Measurements from ENCODE around the gene ZNF408.
A peak's percentile ranks its signal among the peaks of the same experiment; 100 is the strongest.
"Not testable (repeated sequence)": the region's sequence is repeated elsewhere in the genome, so short reads cannot be mapped to it uniquely, and the experiment has no call there.

The ZNF408 gene

GRCh38 chr11:46697723-46698122, 3.1 kb upstream of the ZNF408 start:
- no peak for DNase-seq (ENCODE audit: low read depth)

GRCh38 chr11:46698597-46698996, 2.2 kb upstream of the ZNF408 start:
- peak; percentile 66 for DNase-seq (ENCODE audit: low read depth)

GRCh38 chr11:46701078-46701654, 335 bp downstream of the ZNF408 start:
- DNase-seq (ENCODE audit: low read depth), result no peak

- DNase-seq (ENCODE audit: low read depth), result no peak
Observed at GRCh38 chr11:46705070-46705688, 4.3 kb downstream of the ZNF408 start.

GRCh38 chr11:46706886-46707285, 6.1 kb downstream of the ZNF408 start:
- no peak for DNase-seq (ENCODE audit: low read depth)

GRCh38 chr11:46709351-46709750, 8.5 kb downstream of the ZNF408 start:
- not testable (repeated sequence) for DNase-seq (ENCODE audit: low read depth)

GRCh38 chr11:46710821-46711269, 10.0 kb downstream of the ZNF408 start:
- DNase-seq (ENCODE audit: low read depth), result peak; percentile 88

- DNase-seq (ENCODE audit: low read depth), result peak; percentile 21
Observed at GRCh38 chr11:46711303-46711702, 10.5 kb downstream of the ZNF408 start.

GRCh38 chr11:46712874-46713576, 12.2 kb downstream of the ZNF408 start:
- no peak for DNase-seq (ENCODE audit: low read depth)

- DNase-seq (ENCODE audit: low read depth), result not testable (repeated sequence)
Observed at GRCh38 chr11:46717825-46718154, 17.0 kb downstream of the ZNF408 start.

- no peak for DNase-seq (ENCODE audit: low read depth)
Observed at GRCh38 chr11:46718155-46719019, 17.6 kb downstream of the ZNF408 start.

GRCh38 chr11:46719048-46719542, 18.3 kb downstream of the ZNF408 start, which contains the start of gene F2:
F2 (plus strand) TSS chr11:46719213; CDS start chr11:46719236, 23 bp downstream.
- DNase-seq (ENCODE audit: low read depth), result no peak

GRCh38 chr11:46719543-46720218, 18.9 kb downstream of the ZNF408 start:
- no peak for DNase-seq (ENCODE audit: low read depth)

GRCh38 chr11:46721286-46721685, 20.5 kb downstream of the ZNF408 start:
- no peak for DNase-seq (ENCODE audit: low read depth)

GRCh38 chr11:46722566-46723358, 21.9 kb downstream of the ZNF408 start:
- DNase-seq (ENCODE audit: low read depth), result no peak

GRCh38 chr11:46723359-46723680, 22.5 kb downstream of the ZNF408 start:
- DNase-seq (ENCODE audit: low read depth), result no peak

GRCh38 chr11:46724088-46724487, 23.3 kb downstream of the ZNF408 start:
- no peak for DNase-seq (ENCODE audit: low read depth)

- no peak for DNase-seq (ENCODE audit: low read depth)
Observed at GRCh38 chr11:46725338-46726205, 24.7 kb downstream of the ZNF408 start.

GRCh38 chr11:46726206-46726862, 25.5 kb downstream of the ZNF408 start:
- DNase-seq (ENCODE audit: low read depth), result no peak

All from amniotic epithelial cell (primary cell).